Umbilical cord (tissue), 2 donors: ENCODE data around the gene KIRREL3. TPM values are rescaled to one million over a fixed set of nuclear protein-coding genes. Genes with fewer than 3 reads are reported as not detected.

Source experiments
- DNase-seq: peaks from one replicate; pipeline ENCODE4 v3.0.0-alpha.2; 2015; ENCODE audit warnings: low spot score
- total RNA-seq: library from RNA; depleted of rRNA; stranded (reverse); fragments of >200 nt; gene quantifications from one replicate; pipeline ENCODE4 v1.2.3, GENCODE V29; 2014; ENCODE audit warnings: low replicate concordance; ENCODE audit not compliant: insufficient read depth

KIRREL3 gene
- total RNA-seq, 1 donor from 2014 or later = 0.72 TPM

DNA sequence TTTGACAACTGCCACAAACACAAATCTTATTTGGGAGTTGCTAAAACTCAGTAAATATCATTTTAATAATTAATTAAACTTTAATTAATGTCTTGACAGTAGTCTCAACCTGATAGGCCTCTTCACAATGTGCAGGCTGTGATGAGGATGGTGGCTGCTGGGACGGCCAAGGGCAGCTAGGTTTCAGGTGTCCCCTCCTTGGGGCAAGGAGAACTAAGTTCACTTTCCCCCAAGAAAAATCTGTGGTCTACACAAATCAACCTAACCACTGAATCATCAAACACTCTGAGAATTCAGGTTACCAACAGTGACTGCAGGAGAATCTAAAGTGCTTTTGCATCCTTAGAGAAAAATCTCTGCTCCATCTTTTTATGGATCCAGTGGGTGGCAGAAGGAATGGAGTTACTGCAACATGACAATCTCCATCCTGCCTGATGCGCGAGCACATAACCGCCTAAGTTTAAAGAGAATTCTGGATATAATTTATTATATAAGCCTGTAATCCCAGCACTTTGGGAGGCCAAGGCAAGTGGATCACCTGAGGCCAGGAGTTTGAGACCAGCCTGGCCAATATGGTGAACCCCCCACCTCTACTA is 289.7 kb downstream of the KIRREL3 start:
- no peak for DNase-seq

DNA sequence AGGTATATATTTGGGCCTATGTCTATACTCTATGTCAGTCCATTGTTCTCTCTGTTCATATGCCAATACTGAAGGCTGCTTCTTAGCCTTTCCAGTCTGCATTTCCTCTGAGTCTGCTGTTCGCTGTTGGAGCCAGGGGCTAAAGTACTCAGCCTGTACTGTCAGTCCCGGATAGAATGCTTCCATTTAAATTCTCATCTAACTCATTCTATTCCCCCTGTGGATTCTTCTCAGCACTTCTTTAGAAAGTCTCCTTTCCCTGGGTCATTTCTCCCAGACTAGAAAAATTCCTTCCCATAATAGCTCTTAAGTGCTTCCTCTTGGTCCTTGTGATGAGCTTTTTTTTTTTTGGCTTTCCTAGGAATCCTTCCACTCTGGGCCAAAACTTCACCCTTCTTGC is 293.1 kb downstream of the KIRREL3 start:
- no peak for DNase-seq

DNA sequence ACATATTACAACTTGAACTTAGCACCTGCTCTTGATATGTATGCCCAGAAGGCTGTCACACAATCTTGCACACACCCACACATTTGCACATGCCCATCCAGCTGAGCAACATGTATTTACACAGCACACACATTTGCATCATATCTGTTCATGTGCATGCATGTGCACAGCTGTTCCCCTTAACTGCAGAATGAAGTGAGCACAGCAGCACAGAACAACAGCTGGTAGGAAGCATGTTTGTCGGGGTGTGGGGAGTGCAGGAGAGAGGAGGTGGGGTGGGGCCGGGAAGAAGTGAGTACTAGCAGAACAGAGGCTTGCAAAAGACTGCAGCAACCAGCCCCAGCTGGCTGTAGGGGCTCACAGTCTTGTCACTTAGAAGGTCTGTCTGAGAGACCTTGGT is 296.5 kb downstream of the KIRREL3 start:
- DNase-seq = no peak

GRCh38 chr11:126703662-126704061 is 296.9 kb downstream of the KIRREL3 start:
- DNase-seq = no peak

DNA sequence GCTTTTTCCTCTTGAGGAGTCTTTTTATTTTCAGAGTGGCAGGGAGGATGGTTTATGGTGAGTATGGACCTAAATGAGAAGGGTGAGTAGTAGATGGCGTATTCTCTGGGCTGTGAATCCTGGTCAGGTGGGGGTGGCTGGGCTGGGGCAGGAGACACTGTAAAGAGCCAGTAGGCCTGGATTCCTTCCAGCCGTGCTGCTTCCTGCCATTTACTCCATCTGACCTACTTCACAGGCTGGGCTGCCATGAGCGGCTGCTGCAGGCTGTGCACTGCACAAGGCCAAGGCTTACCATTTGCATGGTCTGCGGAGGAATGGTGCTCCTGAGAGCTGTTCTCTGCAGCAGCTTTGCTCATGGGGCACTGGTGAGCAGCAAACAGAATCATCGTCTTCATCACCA is 297.6 kb downstream of the KIRREL3 start:
- DNase-seq = peak; percentile 43

- no peak for DNase-seq
Observed at GRCh38 chr11:126702165-126702720, 298.3 kb downstream of the KIRREL3 start.

- DNase-seq = no peak
Observed at GRCh38 chr11:126701520-126701897, 299.1 kb downstream of the KIRREL3 start.

- DNase-seq = no peak
Observed at GRCh38 chr11:126700768-126701519, 299.6 kb downstream of the KIRREL3 start.

- DNase-seq = no peak
Observed at GRCh38 chr11:126698576-126698975, 302.0 kb downstream of the KIRREL3 start.

GRCh38 chr11:126697936-126698335 is 302.6 kb downstream of the KIRREL3 start:
- no peak for DNase-seq

- DNase-seq = no peak
Observed at GRCh38 chr11:126696982-126697381, 303.6 kb downstream of the KIRREL3 start.

GRCh38 chr11:126695293-126695692 is 305.3 kb downstream of the KIRREL3 start:
- no peak for DNase-seq

- no peak for DNase-seq
Observed at GRCh38 chr11:126694065-126694625, 306.4 kb downstream of the KIRREL3 start.

DNA sequence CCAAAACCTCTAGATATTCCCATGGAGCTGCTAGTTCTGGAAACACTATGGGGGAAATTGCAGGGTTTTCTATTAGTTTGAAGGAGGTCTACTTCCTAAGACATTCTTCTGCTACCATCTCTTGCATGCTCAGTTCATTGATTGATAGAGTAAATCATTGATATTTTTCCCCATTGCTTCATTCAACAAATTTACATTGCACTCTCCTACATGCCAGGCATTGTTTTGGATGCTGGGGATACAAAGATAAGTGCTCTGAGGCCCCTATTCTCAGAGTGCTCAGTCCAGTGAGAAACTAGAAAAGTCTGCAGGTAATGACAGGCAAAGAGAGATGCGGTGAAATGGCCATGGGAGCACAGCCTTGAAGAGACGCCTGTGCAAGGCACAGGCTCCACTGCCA is 313.1 kb downstream of the KIRREL3 start:
- no peak for DNase-seq

GRCh38 chr11:126686938-126687337 is 313.6 kb downstream of the KIRREL3 start:
- no peak for DNase-seq

GRCh38 chr11:126683766-126684728 is 316.5 kb downstream of the KIRREL3 start:
- no peak for DNase-seq

DNA sequence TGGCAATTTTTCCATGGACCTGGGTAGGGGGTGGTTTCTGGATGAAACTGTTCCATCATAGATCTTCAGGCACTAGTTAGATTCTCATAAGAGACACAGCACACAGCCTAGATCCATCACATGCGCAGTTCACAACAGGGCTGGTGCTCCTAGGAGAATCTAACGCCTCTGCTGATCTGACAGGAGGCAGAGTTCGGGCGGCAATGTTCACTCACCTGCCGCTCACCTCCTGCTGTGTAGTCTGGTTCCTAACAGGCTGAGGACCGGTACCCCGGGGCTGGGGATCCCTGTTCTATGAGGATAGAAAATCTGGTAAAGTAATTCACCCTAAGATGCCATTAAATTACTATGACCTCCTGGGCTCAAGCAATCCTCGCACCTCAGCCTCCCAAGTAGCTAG is 318.0 kb downstream of the KIRREL3 start:
- DNase-seq = no peak

- no peak for DNase-seq
Observed at GRCh38 chr11:126680700-126681099, 319.9 kb downstream of the KIRREL3 start.

- DNase-seq = no peak
Observed at GRCh38 chr11:126680131-126680530, 320.4 kb downstream of the KIRREL3 start.

DNA sequence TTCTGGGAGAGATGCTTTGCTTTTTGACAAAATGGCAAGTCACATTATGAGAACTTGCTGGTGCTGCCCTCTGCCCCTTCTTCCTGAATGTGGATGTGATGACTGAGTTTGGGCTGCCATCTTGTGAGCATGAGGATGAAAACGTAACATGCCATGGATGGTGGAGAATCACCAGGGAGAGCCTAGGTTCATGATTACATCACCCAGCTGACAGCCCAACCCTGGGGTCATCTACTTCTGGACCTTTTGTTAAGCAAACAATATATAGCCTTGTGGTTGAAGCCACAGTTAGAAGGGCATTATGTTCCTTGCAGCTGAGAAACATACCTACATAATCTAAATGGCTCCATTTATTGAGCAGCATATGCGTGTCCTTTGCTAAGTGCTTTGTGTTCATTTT is 321.5 kb downstream of the KIRREL3 start:
- no peak for DNase-seq

DNA sequence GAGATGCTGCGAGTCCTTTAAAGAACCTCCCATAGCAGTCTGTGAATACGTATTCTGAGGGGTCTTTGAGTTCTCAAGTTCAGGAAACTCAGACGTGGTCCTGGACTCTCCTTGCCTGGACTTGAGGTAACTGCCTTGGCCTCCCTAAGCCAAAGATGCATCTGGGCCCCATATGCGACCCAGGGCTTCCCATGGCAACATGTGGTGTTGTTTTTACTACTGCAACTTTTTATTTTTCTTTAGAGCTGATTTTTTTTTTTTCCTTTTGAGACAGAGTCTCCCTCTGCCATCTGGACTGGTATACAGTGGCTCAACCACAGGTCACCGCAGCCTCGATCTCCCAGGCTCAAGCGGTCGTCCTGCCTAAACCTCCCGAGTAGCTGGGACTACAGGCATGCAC is 324.0 kb downstream of the KIRREL3 start:
- no peak for DNase-seq

GRCh38 chr11:126673319-126673718 is 327.3 kb downstream of the KIRREL3 start:
- DNase-seq = no peak
